Measurements from ENCODE around the gene LRRD1. TPM values are rescaled to one million over a fixed set of nuclear protein-coding genes. Genes with fewer than 3 reads are reported as not detected.

The LRRD1 gene
- total and polyA plus RNA-seq, 10 of the 15 experiments (the other 5 are each of a cell fraction or from before 2014, with no cell fraction given) = 0.04 to 0.06 TPM; not detected in 8

- in situ Hi-C loops (cut with MboI) (no loop called here), intact Hi-C loops (cut with micrococcal nuclease; ENCODE audit: unreplicated experiment) (loop anchor here (5.0 kb wide), 3 partner anchors 115 to 250 kb away; partner anchors contain the start of genes AKAP9, ANKIB1, KRIT1 and MTERF1)
- no TSS peak for BruUV-seq (replicated peaks)
- 2% methylated on average over 4 of the region's 4 CpGs for whole genome bisulfite sequencing (ENCODE audit: insufficient coverage, insufficient replicate concordance, low lambda C conversion rate, missing lambda C conversion rate)
- no peak for ATAC-seq
- H3K9me3 ChIP-seq (replicated peaks; ENCODE audit: control insufficient read depth, insufficient read depth, low read length) = no peaks in the 10 kb centered on the region; the same call in 2 of the 3 replicates
- no peak overlapping the region for H2AFZ ChIP-seq (ENCODE audit: control insufficient read depth, low read depth, low read length)
- H3K9ac ChIP-seq (ENCODE audit: control insufficient read depth, insufficient read depth, low read length) = no peak overlapping the region
- H3K79me2 ChIP-seq (ENCODE audit: control insufficient read depth, insufficient read depth, low read length) = peaks cover 50% of the 10 kb centered on the region
- DNase-seq (ENCODE audit: low read depth, low spot score) = no peak
- H3K4me2 ChIP-seq (ENCODE audit: control insufficient read depth, insufficient read depth) = peak overlapping the region; percentile 71
- H3K36me3 ChIP-seq (ENCODE audit: control insufficient read depth in 2 of 2, insufficient read depth in 2 of 2, low read length in 1 of 2) = peaks cover 0 to 8% of the 10 kb centered on the region in 2 experiments; a peak in 2 of 4 replicates
- POLR2A ChIA-PET = interaction anchor here (0.5 to 1.7 kb wide), 5 partner anchors 56 to 1919 kb away, joined by 3 to 9 read pairs (median 5); partner anchors contain the start of genes AKAP9, ANKIB1 and KRIT1
- H3K4me1 ChIP-seq (ENCODE audit: control insufficient read depth, insufficient read depth, low read length) = peaks cover 3% of the 10 kb centered on the region; the same call in 1 of the 2 replicates
- no peaks in the 10 kb centered on the region for H4K20me1 ChIP-seq (ENCODE audit: control insufficient read depth, insufficient read depth)
- peak; percentile 92 for TF ChIP-seq ZNF384 (IDR thresholded peaks at IDR 0.05; ENCODE audit: borderline replicate concordance, low read depth, low read length)
- no peak for TF ChIP-seq KDM1A (IDR thresholded peaks at IDR 0.05; ENCODE audit: borderline replicate concordance)
- 0 out of 2 replicates have a peak, but pooled peaks have one; percentile 15 for TF ChIP-seq NFIC (IDR thresholded peaks at IDR 0.05; ENCODE audit: low read depth, low read length)
- 0 out of 2 replicates have a peak, but pooled peaks have one; percentile 14 for TF ChIP-seq JUNB (IDR thresholded peaks at IDR 0.05)
- H3K27me3 ChIP-seq (replicated peaks in 1 of 2; ENCODE audit: control insufficient read depth in 2 of 2, insufficient read depth in 2 of 2, low read length in 1 of 2) = no peaks in the 10 kb centered on the region
- no peak overlapping the region for H3K27ac ChIP-seq (ENCODE audit: control insufficient read depth, insufficient read depth)
- CTCF ChIA-PET = interaction anchor here (1.0 to 2.5 kb wide), 8 partner anchors 35 to 330 kb away, joined by 3 to 9 read pairs (median 4); partner anchors contain the start of gene GATAD1
- SMC1A ChIA-PET (ENCODE audit: uncharacterized antibody, unreplicated experiment) = interaction anchor here (0.6 to 1.8 kb wide), 12 partner anchors 9 to 1834 kb away, joined by 3 to 7 read pairs (median 3); partner anchors contain the start of gene GATAD1
- peak overlapping the region; percentile 39 for H3K4me3 ChIP-seq
- no peak for FAIRE-seq
- RAD21 ChIA-PET (ENCODE audit: unreplicated experiment) = interaction anchor here (1.3 to 1.7 kb wide), 2 partner anchors 8 to 397 kb away, joined by 3 to 4 read pairs; partner anchors contain the start of genes PEX1 and RBM48
Observed at GRCh38 chr7:92131764-92132330, 47.1 kb downstream of the LRRD1 start.

GRCh38 chr7:92131093-92131492 lies 47.8 kb downstream of the LRRD1 start:
- DNase-seq (ENCODE audit: low read depth, low spot score) (no peak), FAIRE-seq (no peak), ATAC-seq (peak; percentile 9)
- peaks cover 50% of the 10 kb centered on the region for H3K79me2 ChIP-seq (ENCODE audit: control insufficient read depth, insufficient read depth, low read length)
- H2AFZ ChIP-seq (ENCODE audit: control insufficient read depth, low read depth, low read length) = no peak overlapping the region
- in situ Hi-C loops (cut with MboI) (no loop called here), intact Hi-C loops (cut with micrococcal nuclease; ENCODE audit: unreplicated experiment) (loop anchor here (5.0 kb wide), 3 partner anchors 116 to 249 kb away; partner anchors contain the start of genes AKAP9, ANKIB1, KRIT1 and MTERF1)
- H3K9ac ChIP-seq (ENCODE audit: control insufficient read depth, insufficient read depth, low read length) = no peak overlapping the region
- peaks cover 3% of the 10 kb centered on the region; the same call in 1 of the 2 replicates for H3K4me1 ChIP-seq (ENCODE audit: control insufficient read depth, insufficient read depth, low read length)
- RAD21 ChIA-PET (ENCODE audit: unreplicated experiment) = no interaction called here
- peak overlapping the region; percentile 21; the same call in 1 of the 2 replicates for H3K4me2 ChIP-seq (ENCODE audit: control insufficient read depth, insufficient read depth)
- no peak overlapping the region for H3K27ac ChIP-seq (ENCODE audit: control insufficient read depth, insufficient read depth)
- no peaks in the 10 kb centered on the region; the same call in 2 of the 3 replicates for H3K9me3 ChIP-seq (replicated peaks; ENCODE audit: control insufficient read depth, insufficient read depth, low read length)
- CTCF ChIA-PET = interaction anchor here (1.1 to 1.9 kb wide), 4 partner anchors 35 to 331 kb away, joined by 3 to 7 read pairs (median 4); partner anchors contain the start of gene GATAD1
- peaks cover 0 to 11% of the 10 kb centered on the region in 2 experiments; a peak in 2 of 4 replicates for H3K36me3 ChIP-seq (ENCODE audit: control insufficient read depth in 2 of 2, insufficient read depth in 2 of 2, low read length in 1 of 2)
- no peaks in the 10 kb centered on the region for H4K20me1 ChIP-seq (ENCODE audit: control insufficient read depth, insufficient read depth)
- H3K27me3 ChIP-seq (replicated peaks in 1 of 2; ENCODE audit: control insufficient read depth in 2 of 2, insufficient read depth in 2 of 2, low read length in 1 of 2) = no peaks in the 10 kb centered on the region
- POLR2A ChIA-PET = interaction anchor here (0.7 to 1.5 kb wide), 2 partner anchors 191 to 1475 kb away, joined by 5 to 6 read pairs; partner anchors contain the start of gene AKAP9
- H3K4me3 ChIP-seq = peak overlapping the region; percentile 39
- SMC1A ChIA-PET (ENCODE audit: uncharacterized antibody, unreplicated experiment) = interaction anchor here (0.6 to 1.6 kb wide), 8 partner anchors 11 to 1833 kb away, joined by 3 to 6 read pairs (median 3); partner anchors contain the start of gene GATAD1
- no TSS peak for BruUV-seq (replicated peaks)
- 34% methylated on average over 5 of the region's 5 CpGs for WGBS (ENCODE audit: insufficient coverage, insufficient replicate concordance, low lambda C conversion rate, missing lambda C conversion rate)
- TF ChIP-seq BCLAF1 (IDR thresholded peaks at IDR 0.05) = no peak
- TF ChIP-seq GABPA (IDR thresholded peaks at IDR 0.05; ENCODE audit: low read depth) = no peak
- TF ChIP-seq CREB1 (IDR thresholded peaks at IDR 0.05; ENCODE audit: low read depth) = no peak
- no peak for TF ChIP-seq MYB (IDR thresholded peaks at IDR 0.05; ENCODE audit: borderline replicate concordance, low read depth, low read length)
- TF ChIP-seq ATF3 (IDR thresholded peaks at IDR 0.05; ENCODE audit: borderline replicate concordance, extremely low read depth, low read depth, low read length) = no peak

Measured in GM12878 (cell line).